H1 (cell line): Measurements from ENCODE around the gene PRTN3. TPM values are rescaled to one million over a fixed set of nuclear protein-coding genes. Genes with fewer than 3 reads are reported as not detected.
A peak's percentile ranks its signal among the peaks of the same experiment; 100 is the strongest.

Experiments used
- BCL11A ChIP-seq, 2 experiments: IDR thresholded peaks; one replicate each; pipeline ENCODE4 v1.6.1; 2011; ENCODE audit warnings: low read depth in 2 of 2, low read length in 2 of 2, mild to moderate bottlenecking in 2 of 2
- CBX5 ChIP-seq: fragments of 300-800, 300-1000 bp; sonication (generic); IDR thresholded peaks from 2 replicates; pipeline ENCODE4 v1.7.1; 2016; ENCODE audit warnings: antibody characterized with exemption, low read length, low read depth
- CEBPB ChIP-seq: IDR thresholded peaks from 2 replicates; pipeline ENCODE4 v1.6.1; 2012; ENCODE audit warnings: low read depth, low read length
- CHD2 ChIP-seq: IDR thresholded peaks from 2 replicates; pipeline ENCODE4 v1.6.1; 2012; ENCODE audit warnings: low read length, improper control_type of control experiment
- CTBP2 ChIP-seq: IDR thresholded peaks from 2 replicates; pipeline ENCODE4 v1.7.0; 2011; ENCODE audit warnings: borderline replicate concordance, mild to moderate bottlenecking, moderate library complexity, mixed read lengths, low read length; ENCODE audit not compliant: insufficient read depth, insufficient read length
- CTCF ChIP-seq, 3 experiments: IDR thresholded peaks; 1 replicate in 2 of 3; 2 replicates in 1 of 3; pipeline versions ENCODE4 v1.5.1 to v1.6.1; 2011; ENCODE audit warnings: low read length in 3 of 3, mild to moderate bottlenecking in 3 of 3, inconsistent platforms in 2 of 3, low read depth in 1 of 3, moderate library complexity in 1 of 3; ENCODE audit not compliant: insufficient read depth in 1 of 3; ENCODE audit errors: control extremely low read depth in 1 of 3
- E2F6 ChIP-seq: IDR thresholded peaks from 2 replicates; pipeline ENCODE4 v1.6.1; 2012; ENCODE audit warnings: inconsistent platforms
- GTF2F1 ChIP-seq: IDR thresholded peaks from 2 replicates; pipeline ENCODE4 v1.6.1; 2012; ENCODE audit warnings: low read depth, low read length, improper control_type of control experiment, borderline replicate concordance
- JUND ChIP-seq: IDR thresholded peaks from 2 replicates; pipeline ENCODE4 v1.6.1; 2011; ENCODE audit warnings: mild to moderate bottlenecking, improper control_type of control experiment, low read length
- MAFK ChIP-seq: IDR thresholded peaks from 2 replicates; pipeline ENCODE4 v1.6.1; 2012; ENCODE audit warnings: low read depth, mild to moderate bottlenecking, improper control_type of control experiment, low read length
- MAX ChIP-seq: IDR thresholded peaks from 2 replicates; pipeline ENCODE4 v1.6.1; 2012; ENCODE audit warnings: inconsistent platforms
- PHF8 ChIP-seq: fragments of 200-600 bp; sonication (generic); conservative IDR thresholded peaks from 2 replicates; pipeline ENCODE4 v1.7.1; 2012; ENCODE audit warnings: low read depth, mild to moderate bottlenecking, inconsistent platforms, low read length, moderate library complexity
- POLR2A ChIP-seq, 2 experiments: IDR thresholded peaks; 1 replicate in 1 of 2; 2 replicates in 1 of 2; pipeline ENCODE4 v1.6.1; 2011; ENCODE audit warnings: low read depth in 2 of 2, low read length in 2 of 2, mild to moderate bottlenecking in 2 of 2; ENCODE audit errors: control extremely low read depth in 1 of 2
- RBBP5 ChIP-seq: IDR thresholded peaks from 2 replicates; pipeline ENCODE4 v1.7.1; 2012; ENCODE audit warnings: low read depth, mild to moderate bottlenecking, inconsistent platforms, low read length, moderate library complexity, borderline replicate concordance
- SIRT6 ChIP-seq: IDR thresholded peaks from one replicate; pipeline ENCODE4 v1.7.1; 2012; ENCODE audit warnings: low read length, inconsistent platforms
- SP4 ChIP-seq: IDR thresholded peaks from 2 replicates; pipeline ENCODE4 v1.6.1; 2012; ENCODE audit warnings: low read length, inconsistent platforms
- SRF ChIP-seq: IDR thresholded peaks from 2 replicates; pipeline ENCODE4 v1.6.1; 2011; ENCODE audit warnings: mild to moderate bottlenecking, low read depth, low read length, moderate library complexity
- SUZ12 ChIP-seq: fragments of 200-600 bp; sonication (generic); IDR thresholded peaks from 2 replicates; pipeline ENCODE4 v1.6.1; 2012; ENCODE audit warnings: mild to moderate bottlenecking, inconsistent platforms, low read length, moderate library complexity, mixed read lengths
- YY1 ChIP-seq: IDR thresholded peaks from 2 replicates; pipeline ENCODE4 v1.6.1; 2011; ENCODE audit warnings: low read depth, mild to moderate bottlenecking, low read length
- ZNF274 ChIP-seq: IDR thresholded peaks from 2 replicates; pipeline ENCODE4 v1.7.0; 2012; ENCODE audit warnings: low read length, borderline replicate concordance; ENCODE audit errors: extremely low read depth
- polyA plus RNA-seq, 7 experiments: library from polyadenylated mRNA; depleted of rRNA in 3 of 7; stranded (reverse) in 5 of 7; unstranded in 2 of 7; fragments of >200 nt in 5 of 7; fragments of 200-250 nt in 2 of 7; gene quantifications; 1 replicate in 5 of 7; 2 replicates in 1 of 7; 4 replicates in 1 of 7; pipeline versions ENCODE4 v1.2.1 to v1.2.3, GENCODE V29; 2011 to 2013; ENCODE audit warnings: missing spikeins in 2 of 7, mixed read lengths in 2 of 7
- total RNA-seq: library from RNA; stranded (reverse); fragmentation: NEBNext Ultra II Directional; extraction: Animal tissue kit (Norgen Biotek cat#: 25700); gene quantifications from 2 replicates; pipeline ENCODE4 v1.2.1, GENCODE V29; 2021
- TF ChIP-seq, protein P1 (sequence below): IDR thresholded peaks from 2 replicates; pipeline ENCODE4 v1.6.1; 2011; ENCODE audit warnings: low read depth, mild to moderate bottlenecking, low read length; ENCODE audit not compliant: insufficient read depth

The PRTN3 gene
- total and polyA plus RNA-seq, 2 of the 8 experiments (the other 6 are each of a cell fraction or from before 2014, with no cell fraction given) = 0.39 to 2.1 TPM

DNA sequence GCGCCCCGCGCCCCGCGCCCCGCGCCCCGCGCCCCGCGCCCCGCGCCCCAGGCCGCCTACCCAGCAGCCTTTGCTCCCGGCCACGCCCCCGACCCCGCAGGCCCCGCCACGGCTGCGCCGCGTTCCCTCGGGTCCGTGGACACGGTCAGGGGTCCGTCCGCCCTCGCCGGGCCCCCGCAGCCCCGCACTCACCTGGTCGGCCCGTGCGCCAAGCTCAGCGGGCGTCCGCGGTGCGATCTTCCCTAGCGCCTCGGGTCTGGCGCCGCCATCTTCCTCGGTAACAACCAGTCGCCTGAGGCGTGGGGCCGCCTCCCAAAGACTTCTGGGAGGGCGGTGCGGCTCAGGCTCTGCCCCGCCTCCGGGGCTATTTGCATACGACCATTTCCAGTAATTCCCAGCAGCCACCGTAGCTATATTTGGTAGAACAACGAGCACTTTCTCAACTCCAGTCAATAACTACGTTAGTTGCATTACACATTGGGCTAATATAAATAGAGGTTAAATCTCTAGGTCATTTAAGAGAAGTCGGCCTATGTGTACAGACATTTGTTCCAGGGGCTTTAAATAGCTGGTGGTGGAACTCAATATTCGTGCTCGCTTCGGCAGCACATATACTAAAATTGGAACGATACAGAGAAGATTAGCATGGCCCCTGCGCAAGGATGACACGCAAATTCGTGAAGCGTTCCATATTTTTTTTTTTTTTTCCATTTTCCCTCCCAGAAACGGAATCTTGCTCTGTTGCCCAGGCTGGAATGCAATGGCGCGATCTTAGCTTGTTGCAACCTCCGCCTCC lies 52.3 kb downstream of the PRTN3 start, which contains the start of the genes MED16 and RNU6-9 (continued):
- peak; percentile 99 for TF ChIP-seq RBBP5
- no peak for TF ChIP-seq SIRT6
- no peak for TF ChIP-seq CTCF (IDR thresholded peaks at IDR 0.05; ENCODE audit: control extremely low read depth in 1 of 3, insufficient read depth in 1 of 3, low read depth in 1 of 3, low read length in 3 of 3)
- TF ChIP-seq CTBP2 = no peak
- no peak for TF ChIP-seq MAX
- TF ChIP-seq POLR2A (IDR thresholded peaks at IDR 0.05; ENCODE audit: control extremely low read depth in 1 of 2, low read depth in 2 of 2, low read length in 2 of 2) = peak in 1 of 2 experiments; percentile 85; a peak in 2 of 3 replicates
- no peak for TF ChIP-seq SRF
- no peak for TF ChIP-seq CHD2
- TF ChIP-seq SP4 = peak; percentile 76; the same call in 1 of the 2 replicates
- TF ChIP-seq MAFK = no peak; the same call in 1 of the 2 replicates
- no peak for TF ChIP-seq BCL11A (IDR thresholded peaks at IDR 0.05; ENCODE audit: low read depth in 2 of 2, low read length in 2 of 2)
- no peak for TF ChIP-seq ZNF274
- peak; percentile 98 for TF ChIP-seq PHF8
- TF ChIP-seq SUZ12 = no peak
- TF ChIP-seq, protein P1, sequence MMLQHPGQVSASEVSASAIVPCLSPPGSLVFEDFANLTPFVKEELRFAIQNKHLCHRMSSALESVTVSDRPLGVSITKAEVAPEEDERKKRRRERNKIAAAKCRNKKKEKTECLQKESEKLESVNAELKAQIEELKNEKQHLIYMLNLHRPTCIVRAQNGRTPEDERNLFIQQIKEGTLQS = no peak
- TF ChIP-seq E2F6 = no peak
- peak; percentile 95 for TF ChIP-seq YY1
- TF ChIP-seq GTF2F1 = no peak
- no peak for TF ChIP-seq CBX5
- TF ChIP-seq CEBPB = no peak
- peak; percentile 28 for TF ChIP-seq JUND
